Activated naive CD4-positive, alpha-beta T cell treated with anti-CD3 and anti-CD28 coated beads, Interleukin-2, amount 10 ng/mL, durations not matched to agents 7 days and 5 days (primary cell): ENCODE results near the gene C5AR2.
"Not testable (repeated sequence)": the region's sequence is repeated elsewhere in the genome, so short reads cannot be mapped to it uniquely, and the experiment has no call there.

ENCODE experiments used
- CTCF ChIA-PET: fragments of 350-600 bp; sonication (Branson Sonifier 250); formaldehyde crosslinking; loops from one replicate; lab custom pipeline; 2021; ENCODE audit warnings: antibody characterized with exemption; lab: Charles Lee
- DNase-seq: peaks from one replicate; pipeline ENCODE4 v3.0.0-alpha.2; 2020
- H3K27ac Mint-ChIP-seq: one replicate; pipeline ENCODE4 v1.8.0; 2021; ENCODE audit warnings: mild to moderate bottlenecking, moderate library complexity, mixed read lengths
- H3K27me3 Mint-ChIP-seq: one replicate; pipeline ENCODE4 v1.8.0; 2021; ENCODE audit warnings: mild to moderate bottlenecking, mixed read lengths
- H3K36me3 Mint-ChIP-seq: one replicate; pipeline ENCODE4 v1.8.0; 2021; ENCODE audit warnings: mixed read lengths
- H3K4me1 Mint-ChIP-seq: one replicate; pipeline ENCODE4 v1.8.0; 2021; ENCODE audit warnings: mixed read lengths
- H3K4me3 Mint-ChIP-seq: one replicate; pipeline ENCODE4 v1.8.0; 2021; ENCODE audit warnings: mild to moderate bottlenecking, moderate library complexity, mixed read lengths
- H3K9me3 Mint-ChIP-seq: one replicate; pipeline ENCODE4 v1.8.0; 2021; ENCODE audit warnings: mixed read lengths

C5AR2 gene

DNA sequence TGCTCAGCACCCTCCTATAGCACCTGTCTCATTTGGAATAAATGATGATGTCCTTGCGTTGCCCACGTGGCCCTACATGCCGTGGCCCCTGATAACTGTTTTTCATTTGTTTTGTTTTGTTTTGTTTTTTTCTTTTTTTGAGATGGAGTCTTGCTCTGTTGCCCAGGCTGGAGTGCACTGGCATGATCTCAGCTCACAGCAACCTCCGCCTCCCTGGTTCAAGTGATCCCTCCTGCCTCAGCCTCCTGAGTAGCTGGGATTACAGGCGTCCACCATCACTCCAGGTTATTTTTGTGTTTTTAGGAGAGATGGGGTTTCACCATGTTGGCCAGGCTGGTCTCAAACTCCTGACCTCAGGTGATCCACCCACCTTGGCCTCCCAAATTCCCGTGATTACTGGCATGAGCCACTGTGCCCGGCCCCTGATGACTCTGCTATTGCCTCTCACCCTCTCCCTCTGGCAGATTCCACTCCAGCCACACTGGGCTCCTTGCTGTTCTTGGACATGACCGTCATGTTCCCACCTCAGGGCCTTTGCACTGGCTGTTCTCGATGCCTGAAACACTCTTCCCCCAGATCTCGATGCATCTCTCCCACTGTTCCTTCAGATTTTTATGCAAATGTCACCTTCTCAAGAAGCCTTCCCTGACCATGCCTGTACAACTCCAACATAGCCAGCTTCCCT lies 7.4 kb downstream of the C5AR2 start:
- no peak for DNase-seq
- CTCF ChIA-PET: interaction anchor here (1.5 kb wide), 1 partner anchor 9 kb away, joined by 8 read pairs; the partner anchor contains the start of gene DHX34
- H3K36me3 Mint-ChIP-seq: no peaks in the 10 kb centered on the region
- H3K4me3 Mint-ChIP-seq: no peak overlapping the region
- peaks cover 22% of the 10 kb centered on the region for H3K4me1 Mint-ChIP-seq
- no peak overlapping the region for H3K27ac Mint-ChIP-seq
- H3K27me3 Mint-ChIP-seq: peaks cover 24% of the 10 kb centered on the region
- no peaks in the 10 kb centered on the region for H3K9me3 Mint-ChIP-seq

DNA sequence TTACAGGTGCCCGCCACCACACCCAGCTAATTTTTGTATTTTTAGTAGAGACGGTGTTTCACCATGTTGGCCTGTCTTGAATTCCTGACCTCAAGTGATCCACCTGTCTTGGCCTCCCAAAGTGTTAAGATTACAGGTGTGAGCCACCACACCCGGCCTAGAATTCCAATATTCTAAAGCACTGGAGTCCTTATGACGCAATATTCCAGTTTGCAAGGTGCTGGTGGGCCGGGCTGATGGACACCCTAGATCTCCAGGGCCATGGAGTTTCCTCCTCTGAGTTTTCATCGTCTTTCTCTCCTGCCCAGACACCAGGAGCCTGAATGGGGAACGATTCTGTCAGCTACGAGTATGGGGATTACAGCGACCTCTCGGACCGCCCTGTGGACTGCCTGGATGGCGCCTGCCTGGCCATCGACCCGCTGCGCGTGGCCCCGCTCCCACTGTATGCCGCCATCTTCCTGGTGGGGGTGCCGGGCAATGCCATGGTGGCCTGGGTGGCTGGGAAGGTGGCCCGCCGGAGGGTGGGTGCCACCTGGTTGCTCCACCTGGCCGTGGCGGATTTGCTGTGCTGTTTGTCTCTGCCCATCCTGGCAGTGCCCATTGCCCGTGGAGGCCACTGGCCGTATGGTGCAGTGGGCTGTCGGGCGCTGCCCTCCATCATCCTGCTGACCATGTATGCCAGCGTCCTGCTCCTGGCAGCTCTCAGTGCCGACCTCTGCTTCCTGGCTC lies 8.7 kb downstream of the C5AR2 start:
- H3K27me3 Mint-ChIP-seq: peaks cover 24% of the 10 kb centered on the region
- CTCF ChIA-PET: interaction anchor here (1.5 kb wide), 1 partner anchor 8 kb away, joined by 8 read pairs; the partner anchor contains the start of gene DHX34
- no peaks in the 10 kb centered on the region for H3K9me3 Mint-ChIP-seq
- no peaks in the 10 kb centered on the region for H3K36me3 Mint-ChIP-seq
- no peak overlapping the region for H3K4me3 Mint-ChIP-seq
- DNase-seq: no peak
- peaks cover 17% of the 10 kb centered on the region for H3K4me1 Mint-ChIP-seq
- no peak overlapping the region for H3K27ac Mint-ChIP-seq

DNA sequence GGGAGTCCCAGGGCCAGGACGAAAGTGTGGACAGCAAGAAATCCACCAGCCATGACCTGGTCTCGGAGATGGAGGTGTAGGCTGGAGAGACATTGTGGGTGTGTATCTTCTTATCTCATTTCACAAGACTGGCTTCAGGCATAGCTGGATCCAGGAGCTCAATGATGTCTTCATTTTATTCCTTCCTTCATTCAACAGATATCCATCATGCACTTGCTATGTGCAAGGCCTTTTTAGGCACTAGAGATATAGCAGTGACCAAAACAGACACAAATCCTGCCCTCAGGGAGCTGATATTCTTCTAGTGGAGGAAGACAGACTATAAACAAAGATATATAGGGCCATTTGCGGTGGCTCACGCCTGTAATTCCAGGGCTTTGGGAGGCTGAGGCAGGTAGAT lies 9.8 kb downstream of the C5AR2 start:
- H3K27me3 Mint-ChIP-seq: peaks cover 28% of the 10 kb centered on the region
- H3K4me1 Mint-ChIP-seq: peaks cover 6% of the 10 kb centered on the region
- H3K9me3 Mint-ChIP-seq: no peaks in the 10 kb centered on the region
- CTCF ChIA-PET: no interaction called here
- no peaks in the 10 kb centered on the region for H3K36me3 Mint-ChIP-seq
- H3K27ac Mint-ChIP-seq: no peak overlapping the region
- no peak overlapping the region for H3K4me3 Mint-ChIP-seq
- no peak for DNase-seq

DNA sequence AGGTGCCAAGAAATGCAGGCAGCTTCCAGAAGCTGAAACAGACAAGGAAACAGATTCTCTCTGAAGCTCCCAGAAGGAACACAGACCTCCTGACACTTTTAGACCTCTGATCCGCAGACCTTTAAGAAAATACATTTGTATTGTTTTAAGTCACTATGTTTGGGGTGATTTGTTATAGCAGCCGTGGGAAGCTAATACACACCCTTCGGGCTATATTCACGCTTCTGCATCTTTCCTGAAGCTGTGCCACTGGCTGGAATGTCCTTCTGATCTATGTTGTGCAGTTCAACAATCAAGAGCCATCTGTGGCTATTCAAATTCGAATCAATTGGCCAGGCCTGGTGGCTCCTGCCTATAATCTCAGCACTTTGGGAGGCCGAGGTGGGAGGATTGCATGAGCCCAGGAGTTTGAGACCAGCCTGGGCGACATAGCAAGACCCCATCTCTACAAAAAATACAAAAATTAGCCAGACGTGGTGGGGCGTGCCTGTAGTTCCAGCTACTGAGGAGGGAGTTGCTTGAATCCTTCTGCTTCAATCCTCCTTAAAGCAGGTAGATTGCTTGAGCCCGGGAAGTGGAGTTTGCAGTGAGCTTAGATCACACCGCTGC lies 11.3 kb downstream of the C5AR2 start:
- CTCF ChIA-PET: interaction anchor here (1.2 kb wide), 1 partner anchor 85 kb away, joined by 3 read pairs; no protein-coding TSS in a partner anchor
- Mint-ChIP-seq H3K4me3 (no peak overlapping the region), H3K9me3 (no peaks in the 10 kb centered on the region), H3K27me3 (peaks cover 24% of the 10 kb centered on the region), H3K4me1 (no peaks in the 10 kb centered on the region), H3K36me3 (no peaks in the 10 kb centered on the region), H3K27ac (no peak overlapping the region)
- no peak for DNase-seq

DNA sequence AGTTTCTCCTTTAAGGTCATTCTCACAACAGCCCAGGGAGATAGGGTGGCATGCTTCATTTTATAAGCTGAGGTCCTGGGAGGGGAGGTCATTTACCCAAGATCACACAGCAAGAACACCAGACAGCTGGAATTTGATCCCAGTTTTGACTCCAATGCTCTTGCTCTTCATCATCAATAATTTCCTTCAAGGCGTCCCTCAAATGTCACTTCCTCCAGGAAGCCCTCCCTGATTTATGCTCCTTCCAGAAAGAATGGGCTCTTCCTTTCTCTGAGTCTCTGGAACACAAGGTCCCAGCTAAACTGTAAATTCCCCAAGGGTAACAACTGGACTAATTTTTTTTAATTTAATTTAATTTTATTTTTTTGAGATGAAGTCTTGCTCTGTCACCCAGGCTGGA lies 12.4 kb downstream of the C5AR2 start:
- H3K27me3 Mint-ChIP-seq: peaks cover 22% of the 10 kb centered on the region
- peaks cover 4% of the 10 kb centered on the region for H3K36me3 Mint-ChIP-seq
- no peak overlapping the region for H3K27ac Mint-ChIP-seq
- DNase-seq: no peak
- no peaks in the 10 kb centered on the region for H3K9me3 Mint-ChIP-seq
- CTCF ChIA-PET: interaction anchor here (1.2 kb wide), 1 partner anchor 84 kb away, joined by 3 read pairs; no protein-coding TSS in a partner anchor
- no peak overlapping the region for H3K4me3 Mint-ChIP-seq
- H3K4me1 Mint-ChIP-seq: peaks cover 10% of the 10 kb centered on the region

DNA sequence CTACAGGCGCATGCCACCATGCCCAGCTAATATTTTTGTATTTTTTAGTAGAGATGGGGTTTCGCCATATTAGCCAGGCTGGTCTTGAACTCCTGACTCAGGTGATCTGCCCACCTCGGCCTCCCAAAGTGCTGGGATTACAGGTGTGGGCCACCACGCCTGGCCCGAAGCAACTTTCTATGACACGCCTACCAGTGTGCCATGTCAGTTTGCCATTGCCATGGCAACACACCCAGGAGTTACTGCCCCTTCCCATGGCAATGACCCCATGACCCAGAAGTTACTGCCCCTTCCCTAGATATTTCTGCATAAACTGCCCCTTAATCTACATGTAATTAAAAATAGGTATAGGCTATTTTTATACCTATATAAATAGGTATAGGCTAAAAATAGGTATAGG lies 14.0 kb downstream of the C5AR2 start:
- H3K9me3 Mint-ChIP-seq, H3K36me3 Mint-ChIP-seq, CTCF ChIA-PET, H3K4me3 Mint-ChIP-seq, DNase-seq: not testable (repeated sequence)
- Mint-ChIP-seq H3K4me1 (peaks cover 22% of the 10 kb centered on the region), H3K27me3 (peaks cover 16% of the 10 kb centered on the region), H3K27ac (peak overlapping the region; percentile 28)

DNA sequence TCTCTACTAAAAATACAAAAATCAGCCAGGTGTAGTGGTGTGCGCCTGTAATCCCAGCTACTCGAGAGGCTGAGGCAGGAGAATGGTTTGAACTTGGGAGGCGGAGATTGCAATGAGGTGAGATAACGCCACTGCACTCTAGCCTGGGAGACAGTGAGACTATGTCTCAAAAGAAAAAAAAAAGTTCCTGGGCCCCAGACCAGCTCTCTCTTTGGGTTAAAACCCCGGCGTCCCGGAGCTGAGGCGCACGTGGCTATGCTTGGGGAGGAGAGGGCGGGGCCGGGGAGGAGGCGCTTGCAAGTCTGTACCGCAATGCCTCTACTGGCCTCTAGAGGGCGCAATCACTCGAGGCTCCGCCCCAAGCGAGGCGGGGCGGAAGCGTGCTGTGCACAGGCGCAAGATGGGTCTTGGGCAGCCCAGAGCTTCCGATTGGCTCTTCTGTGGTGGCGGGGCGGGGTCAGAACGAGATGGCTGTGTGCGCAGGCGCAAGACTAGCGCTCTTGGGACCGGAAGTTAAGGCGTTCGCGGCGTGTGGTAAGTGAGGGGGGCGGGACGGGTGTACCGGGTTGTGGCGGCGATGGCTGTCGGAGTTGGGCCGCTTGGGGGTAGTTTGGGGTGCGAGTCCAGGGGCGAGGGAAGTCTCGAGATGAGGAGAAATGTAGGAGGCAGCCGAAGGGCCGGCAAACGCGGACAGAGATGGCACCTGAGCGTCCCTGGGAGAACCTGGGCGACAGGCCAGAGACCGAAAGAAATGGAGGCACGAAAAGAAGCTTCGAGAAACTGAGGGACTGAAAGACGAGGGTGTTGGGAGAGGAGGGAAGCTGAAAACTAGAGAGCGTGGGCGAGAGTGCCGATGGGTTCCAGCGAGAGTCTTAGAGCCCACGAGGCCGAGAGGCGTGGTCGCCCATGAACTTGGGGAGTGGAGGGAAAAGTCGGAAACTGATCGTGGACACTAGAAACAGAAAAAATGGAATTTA lies 17.1 kb downstream of the C5AR2 start, which contains the start of gene DHX34:
Gene DHX34 (plus strand): TSS at position 497 of the 977 bp plus-strand sequence. CDS start 3,716 bp downstream, outside the sequence.
- DNase-seq: peak; percentile 99
- Mint-ChIP-seq H3K36me3 (peaks cover 14% of the 10 kb centered on the region), H3K27me3 (peaks cover 5% of the 10 kb centered on the region), H3K9me3 (no peaks in the 10 kb centered on the region), H3K4me1 (peaks cover 35% of the 10 kb centered on the region), H3K27ac (peak within 1 kb of the TSS; percentile 76), H3K4me3 (peak within 1 kb of the TSS; percentile 95)
- CTCF ChIA-PET: interaction anchor here (0.5 to 3.1 kb wide), 25 partner anchors 8 to 1069 kb away, joined by 3 to 19 read pairs (median 4); no protein-coding TSS in a partner anchor

DNA sequence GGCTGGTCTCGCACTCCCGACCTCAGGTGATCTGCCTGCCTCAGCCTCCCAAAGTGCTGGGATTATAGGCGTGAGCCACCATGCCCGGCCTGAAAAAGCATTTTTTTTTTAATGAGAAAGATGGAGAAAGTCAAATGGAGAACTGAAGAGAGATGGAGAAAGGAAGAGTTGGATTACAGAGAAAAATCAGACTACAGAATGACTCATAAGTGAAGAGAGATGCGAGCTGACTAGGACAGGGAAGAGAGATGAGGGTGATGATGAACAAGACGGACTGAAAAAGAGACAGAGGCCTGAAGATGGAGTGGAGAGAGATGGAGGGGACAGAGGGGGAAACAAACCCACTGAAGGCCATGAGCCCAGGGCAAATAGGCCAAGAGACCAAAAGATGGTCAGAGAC lies 18.7 kb downstream of the C5AR2 start:
- Mint-ChIP-seq H3K36me3 (peaks cover 19% of the 10 kb centered on the region), H3K4me1 (peaks cover 35% of the 10 kb centered on the region), H3K9me3 (no peaks in the 10 kb centered on the region), H3K4me3 (peak overlapping the region; percentile 47), H3K27ac (no peak overlapping the region), H3K27me3 (peaks cover 5% of the 10 kb centered on the region)
- CTCF ChIA-PET: interaction anchor here (0.6 to 3.1 kb wide), 5 partner anchors 7 to 1651 kb away, joined by 3 to 19 read pairs (median 5); no protein-coding TSS in a partner anchor
- no peak for DNase-seq

DNA sequence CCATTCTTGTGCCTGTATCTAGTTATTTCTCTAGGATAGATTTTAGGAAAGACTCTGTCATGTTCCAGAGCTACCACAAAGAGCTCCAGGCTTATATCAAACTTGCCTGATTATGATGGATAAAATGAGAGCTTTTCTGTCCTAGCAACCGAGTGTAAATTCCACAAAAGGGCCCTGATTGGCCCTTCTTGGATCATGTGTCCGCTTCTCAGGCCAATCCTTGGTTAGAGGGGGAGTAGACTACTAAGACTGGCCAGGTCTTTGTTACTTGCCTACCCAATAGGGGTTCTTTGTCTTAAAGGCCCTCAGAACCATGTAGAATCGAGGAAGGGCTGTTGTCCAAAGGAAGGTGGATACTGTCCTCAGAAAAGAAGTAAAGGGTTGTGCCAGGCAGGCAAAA lies 19.6 kb downstream of the C5AR2 start:
- DNase-seq: no peak
- peak overlapping the region; percentile 24 for H3K4me3 Mint-ChIP-seq
- H3K27me3 Mint-ChIP-seq: peaks cover 2% of the 10 kb centered on the region
- H3K27ac Mint-ChIP-seq: no peak overlapping the region
- peaks cover 24% of the 10 kb centered on the region for H3K36me3 Mint-ChIP-seq
- H3K9me3 Mint-ChIP-seq: no peaks in the 10 kb centered on the region
- CTCF ChIA-PET: interaction anchor here (1.5 kb wide), 1 partner anchor 56 kb away, joined by 5 read pairs; no protein-coding TSS in a partner anchor
- peaks cover 35% of the 10 kb centered on the region for H3K4me1 Mint-ChIP-seq

DNA sequence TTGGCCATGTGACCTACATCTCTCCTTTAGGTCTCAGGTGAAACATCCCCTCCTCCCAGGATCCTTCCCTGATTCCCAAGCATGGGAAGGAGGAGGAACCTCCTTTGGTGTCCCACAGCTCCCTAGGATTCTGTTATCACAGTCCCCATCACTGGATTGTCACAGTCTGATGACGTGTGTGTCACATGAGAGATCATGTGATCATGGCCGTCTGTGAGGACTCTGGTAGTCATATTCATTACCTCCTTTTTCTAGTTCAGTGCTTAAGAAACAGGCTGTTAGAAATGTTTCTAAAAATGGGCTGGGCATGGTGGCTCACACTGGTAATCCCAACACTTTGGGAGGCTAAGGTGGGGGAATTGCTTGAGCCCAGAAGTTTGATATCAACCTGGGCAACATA lies 20.1 kb downstream of the C5AR2 start:
- H3K9me3 Mint-ChIP-seq: no peaks in the 10 kb centered on the region
- H3K4me1 Mint-ChIP-seq: peaks cover 35% of the 10 kb centered on the region
- H3K36me3 Mint-ChIP-seq: peaks cover 24% of the 10 kb centered on the region
- H3K4me3 Mint-ChIP-seq: no peak overlapping the region
- CTCF ChIA-PET: interaction anchor here (0.6 kb wide), 1 partner anchor 156 kb away, joined by 3 read pairs; no protein-coding TSS in a partner anchor
- H3K27me3 Mint-ChIP-seq: no peaks in the 10 kb centered on the region
- H3K27ac Mint-ChIP-seq: no peak overlapping the region
- no peak for DNase-seq

DNA sequence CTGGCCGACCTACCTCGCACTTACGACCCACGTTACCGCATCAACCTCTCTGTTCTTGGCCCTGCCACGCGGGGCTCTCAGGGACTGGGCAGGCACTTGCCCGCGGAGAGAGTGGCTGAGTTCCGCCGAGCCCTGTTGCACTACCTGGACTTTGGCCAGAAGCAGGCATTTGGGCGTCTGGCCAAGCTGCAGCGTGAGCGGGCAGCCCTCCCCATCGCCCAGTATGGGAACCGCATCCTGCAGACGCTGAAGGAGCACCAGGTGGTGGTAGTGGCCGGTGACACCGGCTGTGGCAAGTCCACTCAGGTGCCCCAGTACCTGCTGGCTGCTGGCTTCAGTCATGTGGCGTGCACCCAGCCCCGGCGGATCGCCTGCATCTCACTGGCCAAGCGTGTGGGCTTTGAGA lies 21.3 kb downstream of the C5AR2 start:
- Mint-ChIP-seq H3K4me1 (peaks cover 35% of the 10 kb centered on the region), H3K27ac (no peak overlapping the region), H3K4me3 (no peak overlapping the region), H3K36me3 (peaks cover 32% of the 10 kb centered on the region), H3K27me3 (no peaks in the 10 kb centered on the region), H3K9me3 (no peaks in the 10 kb centered on the region)
- no peak for DNase-seq
- CTCF ChIA-PET: no interaction called here

DNA sequence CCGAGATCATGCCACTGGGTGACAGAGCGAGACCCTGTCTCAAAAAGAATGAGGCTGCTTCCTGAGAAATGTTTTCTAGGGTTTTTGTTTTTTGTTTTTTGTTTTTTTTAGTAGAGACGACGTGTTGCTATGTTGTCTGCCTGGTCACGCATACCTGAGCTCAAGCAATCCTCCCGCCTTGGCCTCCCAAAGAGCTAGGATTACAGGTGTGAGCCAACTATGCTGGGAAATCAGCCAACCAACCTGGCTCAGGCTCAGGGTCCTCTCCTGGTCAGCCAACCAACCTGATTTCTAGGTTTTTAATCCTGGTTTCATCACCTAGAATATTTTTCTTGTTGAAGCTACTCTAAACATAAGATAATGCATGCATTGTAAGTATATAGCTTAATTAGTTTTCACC lies 24.9 kb downstream of the C5AR2 start:
- Mint-ChIP-seq H3K36me3 (peaks cover 46% of the 10 kb centered on the region), H3K27me3 (no peaks in the 10 kb centered on the region), H3K4me3 (no peak overlapping the region), H3K27ac (no peak overlapping the region), H3K4me1 (peaks cover 8% of the 10 kb centered on the region), H3K9me3 (no peaks in the 10 kb centered on the region)
- no peak for DNase-seq
- CTCF ChIA-PET: interaction anchor here (1.0 to 1.4 kb wide), 2 partner anchors 8 to 71 kb away, joined by 3 to 4 read pairs; partner anchors contain the start of gene DHX34
